PFSK-1 (cell line): Measurements from ENCODE around the gene CNTN5.

Source experiments
- POLR2AphosphoS5 ChIP-seq: IDR thresholded peaks from 2 replicates; pipeline ENCODE4 v1.6.1; 2012; ENCODE audit warnings: low read depth, mild to moderate bottlenecking, control low read depth, low read length, moderate library complexity
- REST ChIP-seq, 2 experiments: IDR thresholded peaks; 2 replicates each; pipeline versions ENCODE4 v1.6.1 to v1.8.0; 2011 to 2012; ENCODE audit warnings: low read depth in 2 of 2, low read length in 2 of 2, control low read depth in 1 of 2, inconsistent platforms in 1 of 2, mild to moderate bottlenecking in 1 of 2, moderate library complexity in 1 of 2; ENCODE audit not compliant: insufficient read depth in 1 of 2
- SIN3A ChIP-seq: IDR thresholded peaks from 2 replicates; pipeline ENCODE4 v1.6.1; 2012; ENCODE audit warnings: mild to moderate bottlenecking, low read length, moderate library complexity, borderline replicate concordance; ENCODE audit not compliant: insufficient read depth
- TAF1 ChIP-seq: IDR thresholded peaks from 2 replicates; pipeline ENCODE4 v1.6.1; 2012; ENCODE audit warnings: low read length, control low read depth, borderline replicate concordance; ENCODE audit not compliant: insufficient read depth

GRCh38 chr11:99200720-99201119, 180.0 kb downstream of the CNTN5 start:
- TF ChIP-seq REST (IDR thresholded peaks at IDR 0.05; ENCODE audit: insufficient read depth in 1 of 2, low read depth in 2 of 2, low read length in 2 of 2) (no peak), TAF1 (no peak), SIN3A (no peak), POLR2AphosphoS5 (no peak)
